SJSA1 (cell line): ENCODE data around the gene HDAC1. TPM values are rescaled to one million over a fixed set of nuclear protein-coding genes. Genes with fewer than 3 reads are reported as not detected.
"Not testable (repeated sequence)": the region's sequence is repeated elsewhere in the genome, so short reads cannot be mapped to it uniquely, and the experiment has no call there.

Source experiments
- DNase-seq, 2 experiments: peaks; one replicate each; pipeline ENCODE4 v3.0.0-alpha.2; 2015 to 2020; ENCODE audit warnings: low spot score in 2 of 2, low read depth in 1 of 2
- H3K27ac ChIP-seq: fragments of 250-450 bp; sonication (Bioruptor Pico); 2 replicates; pipeline ENCODE4 v1.5.1; 2020; ENCODE audit warnings: mild to moderate bottlenecking, moderate library complexity
- H3K27me3 ChIP-seq: fragments of 250-450 bp; sonication (Bioruptor Pico); replicated peaks from 2 replicates; pipeline ENCODE4 v1.5.1; 2020; ENCODE audit warnings: mild to moderate bottlenecking, moderate library complexity
- H3K36me3 ChIP-seq: fragments of 250-450 bp; sonication (Bioruptor Pico); 2 replicates; pipeline ENCODE4 v1.5.1; 2020; ENCODE audit warnings: mild to moderate bottlenecking
- H3K4me1 ChIP-seq: fragments of 250-450 bp; sonication (Bioruptor Pico); replicated peaks from 2 replicates; pipeline ENCODE4 v1.6.1; 2021; ENCODE audit warnings: mild to moderate bottlenecking
- H3K4me3 ChIP-seq: fragments of 250-450 bp; sonication (Bioruptor Pico); 2 replicates; pipeline ENCODE4 v1.5.1; 2020; ENCODE audit warnings: mild to moderate bottlenecking
- H3K9me3 ChIP-seq: fragments of 250-450 bp; sonication (Bioruptor Pico); replicated peaks from 2 replicates; pipeline ENCODE4 v1.5.1; 2020; ENCODE audit warnings: mild to moderate bottlenecking
- total RNA-seq: library from RNA; depleted of rRNA; stranded (reverse); fragments of >200 nt; shearing (Covaris generic); gene quantifications from 2 replicates; pipeline ENCODE4 v1.2.3, GENCODE V29; 2014; rRNA removed

HDAC1 gene
- 144 and 191 TPM in 2 replicates for total RNA-seq

GRCh38 chr1:32291708-32292538 is at the start of gene HDAC1:
HDAC1 (plus strand) TSS chr1:32292083; CDS start chr1:32292170, 87 bp downstream.
- Histone ChIP-seq H3K9me3 (no peaks in the 10 kb centered on the region), H3K4me1 (peaks cover 17% of the 10 kb centered on the region), H3K36me3 (peaks cover 28% of the 10 kb centered on the region), H3K4me3 (peak within 1 kb of the TSS; percentile 85), H3K27ac (peak within 1 kb of the TSS; percentile 67), H3K27me3 (no peaks in the 10 kb centered on the region)
- DNase-seq: peak; percentile 98 to 99

GRCh38 chr1:32242341-32242851 is 49.5 kb upstream of the HDAC1 start:
- no peaks in the 10 kb centered on the region for H3K9me3 ChIP-seq
- H3K4me3 ChIP-seq: no peak overlapping the region
- peaks cover 42% of the 10 kb centered on the region for H3K4me1 ChIP-seq
- no peaks in the 10 kb centered on the region for H3K27me3 ChIP-seq
- DNase-seq: no peak
- no peaks in the 10 kb centered on the region; the same call in 1 of the 2 replicates for H3K36me3 ChIP-seq
- H3K27ac ChIP-seq: no peak overlapping the region

GRCh38 chr1:32246888-32247273 is 45.0 kb upstream of the HDAC1 start, which contains the start of gene FAM167B:
FAM167B (plus strand) TSS chr1:32247222; CDS start chr1:32247422, 200 bp downstream.
- Histone ChIP-seq H3K36me3 (no peaks in the 10 kb centered on the region), H3K27ac (no peak within 1 kb of the TSS), H3K4me1 (peaks cover 33% of the 10 kb centered on the region), H3K4me3 (no peak within 1 kb of the TSS), H3K9me3 (no peaks in the 10 kb centered on the region), H3K27me3 (no peaks in the 10 kb centered on the region)
- DNase-seq: peak in 1 of 2 experiments; percentile 28

- Histone ChIP-seq H3K36me3 (no peaks in the 10 kb centered on the region), H3K9me3 (no peaks in the 10 kb centered on the region), H3K4me1 (peaks cover 27% of the 10 kb centered on the region), H3K4me3 (no peak overlapping the region), H3K27ac (no peak overlapping the region), H3K27me3 (no peaks in the 10 kb centered on the region)
- DNase-seq: no peak
Observed at GRCh38 chr1:32247452-32247851, 44.4 kb upstream of the HDAC1 start.

- Histone ChIP-seq H3K4me3 (no peak overlapping the region), H3K9me3 (no peaks in the 10 kb centered on the region), H3K4me1 (peaks cover 24% of the 10 kb centered on the region), H3K27ac (no peak overlapping the region), H3K36me3 (no peaks in the 10 kb centered on the region), H3K27me3 (no peaks in the 10 kb centered on the region)
- DNase-seq: peak; percentile 35 to 75
Observed at GRCh38 chr1:32247983-32248889, 43.6 kb upstream of the HDAC1 start.

GRCh38 chr1:32249831-32250525 is 41.9 kb upstream of the HDAC1 start:
- Histone ChIP-seq H3K9me3 (no peaks in the 10 kb centered on the region), H3K27ac (no peak overlapping the region), H3K27me3 (no peaks in the 10 kb centered on the region), H3K4me1 (peaks cover 24% of the 10 kb centered on the region), H3K4me3 (no peak overlapping the region), H3K36me3 (no peaks in the 10 kb centered on the region)
- no peak for DNase-seq

GRCh38 chr1:32250893-32251716 is 40.8 kb upstream of the HDAC1 start, which contains the start of gene LCK:
LCK (plus strand) TSS chr1:32251265; CDS start chr1:32274330, 23,065 bp downstream.
- H3K27ac ChIP-seq: no peak within 1 kb of the TSS
- H3K27me3 ChIP-seq: no peaks in the 10 kb centered on the region
- H3K9me3 ChIP-seq: no peaks in the 10 kb centered on the region
- peaks cover 24% of the 10 kb centered on the region for H3K4me1 ChIP-seq
- DNase-seq: no peak
- H3K36me3 ChIP-seq: no peaks in the 10 kb centered on the region
- H3K4me3 ChIP-seq: no peak within 1 kb of the TSS

- Histone ChIP-seq H3K27ac (no peak overlapping the region), H3K36me3 (no peaks in the 10 kb centered on the region), H3K4me1 (no peaks in the 10 kb centered on the region), H3K27me3 (no peaks in the 10 kb centered on the region), H3K4me3 (no peak overlapping the region), H3K9me3 (no peaks in the 10 kb centered on the region)
- no peak for DNase-seq
Observed at GRCh38 chr1:32255072-32256071, 36.5 kb upstream of the HDAC1 start.

GRCh38 chr1:32256473-32257226 is 35.2 kb upstream of the HDAC1 start:
- Histone ChIP-seq H3K9me3 (no peaks in the 10 kb centered on the region), H3K4me1 (no peaks in the 10 kb centered on the region), H3K36me3 (no peaks in the 10 kb centered on the region), H3K27me3 (no peaks in the 10 kb centered on the region), H3K27ac (no peak overlapping the region), H3K4me3 (no peak overlapping the region)
- no peak for DNase-seq

GRCh38 chr1:32257227-32257508 is 34.7 kb upstream of the HDAC1 start:
- Histone ChIP-seq H3K36me3 (no peaks in the 10 kb centered on the region), H3K4me3 (no peak overlapping the region), H3K4me1 (no peaks in the 10 kb centered on the region), H3K27me3 (no peaks in the 10 kb centered on the region), H3K9me3 (no peaks in the 10 kb centered on the region), H3K27ac (no peak overlapping the region)
- no peak for DNase-seq

GRCh38 chr1:32263236-32263593 is 28.7 kb upstream of the HDAC1 start:
- peaks cover 12% of the 10 kb centered on the region for H3K4me1 ChIP-seq
- H3K4me3 ChIP-seq, H3K9me3 ChIP-seq, DNase-seq, H3K36me3 ChIP-seq, H3K27me3 ChIP-seq, H3K27ac ChIP-seq: not testable (repeated sequence)
